ENCODE data around the gene RNF115.
"Not testable (repeated sequence)": the region's sequence is repeated elsewhere in the genome, so short reads cannot be mapped to it uniquely, and the experiment has no call there.

The RNF115 gene

DNA sequence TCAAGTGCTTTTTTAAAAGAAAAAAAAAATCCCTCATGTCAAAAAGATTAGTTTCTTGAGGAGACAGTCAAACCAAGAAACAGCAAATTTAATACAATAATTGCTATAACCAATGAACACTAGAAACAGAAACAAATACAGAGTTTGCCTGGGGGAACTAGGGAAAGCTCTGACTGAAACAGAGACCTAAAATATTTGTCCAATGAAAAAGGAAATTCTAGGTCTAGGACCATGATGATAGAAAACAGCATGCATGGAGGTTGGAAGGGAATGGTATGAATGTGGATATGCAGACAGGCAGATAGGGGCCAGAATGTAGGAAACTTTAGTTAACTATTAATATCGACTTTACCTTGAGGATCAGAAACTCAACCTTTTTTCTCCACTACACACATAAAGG, 31.4 kb downstream of the RNF115 start:
- Histone ChIP-seq H3K27me3 (replicated peaks; ENCODE audit: control insufficient read depth, insufficient read depth, low read length) (no peaks in the 10 kb centered on the region), H3K4me3 (ENCODE audit: low read length) (no peak overlapping the region), H3K9ac (ENCODE audit: low read length) (no peak overlapping the region), H3K9me3 (ENCODE audit: control insufficient read depth, low read length) (no peaks in the 10 kb centered on the region), H3K36me3 (ENCODE audit: control insufficient read depth, insufficient read depth, low read length, severe bottlenecking) (peaks cover 23% of the 10 kb centered on the region), H3K4me1 (ENCODE audit: control insufficient read depth, insufficient read depth, low read length) (no peaks in the 10 kb centered on the region)
- DNase-seq (ENCODE audit: low read depth) = no peak

DNA sequence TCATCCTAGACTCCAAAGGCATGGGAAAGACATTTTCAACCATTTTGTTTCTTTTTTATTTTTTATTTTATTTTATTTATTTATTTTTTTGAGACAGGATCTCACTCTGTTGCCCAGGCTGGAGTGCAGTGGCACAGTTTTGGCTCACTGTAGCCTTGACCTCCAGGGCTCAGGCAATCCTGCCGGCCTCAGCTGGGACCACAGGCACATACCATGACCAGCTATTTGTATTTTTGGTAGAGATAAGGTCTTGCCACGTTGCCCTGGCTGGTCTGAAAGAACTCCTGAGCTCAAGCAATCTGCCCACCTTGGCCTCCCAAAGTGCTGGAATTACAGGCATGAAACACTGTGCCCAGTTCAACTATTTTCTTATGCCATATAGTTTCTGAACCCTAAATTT, 32.0 kb downstream of the RNF115 start:
- peaks cover 24% of the 10 kb centered on the region for H3K36me3 ChIP-seq (ENCODE audit: control insufficient read depth, insufficient read depth, low read length, severe bottlenecking)
- not testable (repeated sequence) for H3K9me3 ChIP-seq (ENCODE audit: control insufficient read depth, low read length); H3K9ac ChIP-seq (ENCODE audit: low read length); H3K27me3 ChIP-seq (replicated peaks; ENCODE audit: control insufficient read depth, insufficient read depth, low read length); DNase-seq (ENCODE audit: low read depth); H3K4me1 ChIP-seq (ENCODE audit: control insufficient read depth, insufficient read depth, low read length); H3K4me3 ChIP-seq (ENCODE audit: low read length)

DNA sequence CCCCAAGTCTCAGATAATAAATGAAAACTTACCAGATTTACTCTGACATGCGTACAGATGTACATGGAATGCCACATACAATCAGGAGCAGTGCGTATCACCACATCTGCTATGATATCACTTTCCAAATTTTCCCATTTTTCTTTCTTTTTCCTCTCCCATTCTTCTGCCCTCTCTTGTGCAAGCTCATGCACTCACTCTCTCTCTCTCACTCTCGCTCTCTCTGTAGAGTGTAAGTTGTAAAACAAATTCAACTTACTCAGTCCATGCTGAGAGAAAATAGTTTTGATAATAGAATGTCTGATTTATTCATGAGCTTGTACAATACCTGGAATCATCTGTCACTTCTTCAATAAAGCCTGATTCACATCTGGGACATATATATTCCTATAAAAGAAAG, 35.3 kb downstream of the RNF115 start:
- H3K4me1 ChIP-seq (ENCODE audit: control insufficient read depth, insufficient read depth, low read length) = peaks cover 12% of the 10 kb centered on the region
- DNase-seq (ENCODE audit: low read depth) = no peak
- H3K9me3 ChIP-seq (ENCODE audit: control insufficient read depth, low read length) = no peaks in the 10 kb centered on the region
- no peaks in the 10 kb centered on the region for H3K27me3 ChIP-seq (replicated peaks; ENCODE audit: control insufficient read depth, insufficient read depth, low read length)
- no peak overlapping the region for H3K4me3 ChIP-seq (ENCODE audit: low read length)
- peaks cover 33% of the 10 kb centered on the region for H3K36me3 ChIP-seq (ENCODE audit: control insufficient read depth, insufficient read depth, low read length, severe bottlenecking)
- H3K9ac ChIP-seq (ENCODE audit: low read length) = no peak overlapping the region

DNA sequence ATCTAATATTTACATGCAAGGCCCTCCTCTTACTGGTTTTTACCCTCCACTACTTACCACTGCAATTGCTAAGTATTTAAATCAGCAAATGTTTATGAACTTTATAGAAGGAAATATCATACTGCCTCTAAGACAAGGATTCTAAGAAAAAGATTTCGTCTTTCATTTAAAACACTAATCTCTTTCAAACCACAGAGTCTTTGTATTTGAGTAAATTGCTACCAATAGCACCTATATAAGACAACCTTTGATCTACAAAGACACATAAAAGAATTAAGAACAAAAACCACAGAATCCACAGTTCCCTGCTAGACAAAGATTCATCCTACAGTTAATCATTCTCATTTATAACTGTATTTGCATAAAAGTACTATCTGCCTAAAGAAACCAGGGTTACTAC, 37.6 kb downstream of the RNF115 start:
- peaks cover 25% of the 10 kb centered on the region for H3K36me3 ChIP-seq (ENCODE audit: control insufficient read depth, insufficient read depth, low read length, severe bottlenecking)
- H3K4me3 ChIP-seq (ENCODE audit: low read length) = no peak overlapping the region
- H3K27me3 ChIP-seq (replicated peaks; ENCODE audit: control insufficient read depth, insufficient read depth, low read length) = no peaks in the 10 kb centered on the region
- no peak for DNase-seq (ENCODE audit: low read depth)
- H3K9ac ChIP-seq (ENCODE audit: low read length) = no peak overlapping the region
- H3K4me1 ChIP-seq (ENCODE audit: control insufficient read depth, insufficient read depth, low read length) = peaks cover 33% of the 10 kb centered on the region
- no peaks in the 10 kb centered on the region for H3K9me3 ChIP-seq (ENCODE audit: control insufficient read depth, low read length)

DNA sequence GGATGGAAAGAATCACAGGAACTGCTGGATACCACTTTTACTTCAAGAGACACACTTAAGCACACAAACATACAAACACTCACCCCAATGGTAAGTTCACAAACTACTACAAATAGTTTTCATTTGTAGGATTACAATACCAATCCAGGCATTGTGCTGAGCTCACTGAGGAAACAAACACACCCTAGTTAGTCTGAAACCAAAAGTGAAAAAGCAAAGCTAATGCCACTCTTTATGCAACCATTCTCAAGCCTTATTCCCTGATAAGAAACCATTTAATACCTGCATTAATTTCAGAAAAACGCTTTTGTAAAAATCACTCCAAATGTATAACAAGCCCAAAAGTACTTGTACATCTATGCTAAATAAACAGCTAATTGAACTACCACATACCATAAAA, 38.3 kb downstream of the RNF115 start:
- H3K4me3 ChIP-seq (ENCODE audit: low read length) = no peak overlapping the region

DNA sequence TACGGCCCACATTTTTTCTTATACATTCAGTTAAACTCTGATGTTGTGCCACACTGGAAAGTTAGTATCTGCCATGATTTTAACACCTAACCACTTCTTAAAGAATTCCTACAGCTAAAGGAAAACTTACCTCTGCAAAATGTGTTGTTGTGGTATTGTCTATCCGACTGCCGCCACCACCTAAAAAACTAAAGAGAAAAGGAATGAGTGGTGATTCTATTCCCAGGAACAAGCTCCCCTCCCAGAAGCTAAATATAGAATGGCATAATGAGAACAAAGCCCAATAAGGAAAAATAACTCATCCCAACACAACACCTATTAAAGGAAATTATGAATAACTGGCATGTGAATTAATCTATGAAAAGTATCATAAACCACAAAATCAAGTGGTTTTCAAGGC, 39.5 kb downstream of the RNF115 start:
- H3K4me3 ChIP-seq (ENCODE audit: low read length) = no peak overlapping the region
- H3K27me3 ChIP-seq (replicated peaks; ENCODE audit: control insufficient read depth, insufficient read depth, low read length) = no peaks in the 10 kb centered on the region
- peaks cover 33% of the 10 kb centered on the region for H3K4me1 ChIP-seq (ENCODE audit: control insufficient read depth, insufficient read depth, low read length)
- H3K9me3 ChIP-seq (ENCODE audit: control insufficient read depth, low read length) = no peaks in the 10 kb centered on the region
- H3K9ac ChIP-seq (ENCODE audit: low read length) = no peak overlapping the region
- DNase-seq (ENCODE audit: low read depth) = no peak
- H3K36me3 ChIP-seq (ENCODE audit: control insufficient read depth, insufficient read depth, low read length, severe bottlenecking) = peaks cover 25% of the 10 kb centered on the region

More for the DNA sequence above, 38.3 kb downstream of the RNF115 start:
- DNase-seq (ENCODE audit: low read depth) = peak; percentile 55
- Histone ChIP-seq H3K9me3 (ENCODE audit: control insufficient read depth, low read length) (no peaks in the 10 kb centered on the region), H3K4me1 (ENCODE audit: control insufficient read depth, insufficient read depth, low read length) (peaks cover 33% of the 10 kb centered on the region), H3K36me3 (ENCODE audit: control insufficient read depth, insufficient read depth, low read length, severe bottlenecking) (peaks cover 25% of the 10 kb centered on the region), H3K9ac (ENCODE audit: low read length) (no peak overlapping the region), H3K27me3 (replicated peaks; ENCODE audit: control insufficient read depth, insufficient read depth, low read length) (no peaks in the 10 kb centered on the region)

DNA sequence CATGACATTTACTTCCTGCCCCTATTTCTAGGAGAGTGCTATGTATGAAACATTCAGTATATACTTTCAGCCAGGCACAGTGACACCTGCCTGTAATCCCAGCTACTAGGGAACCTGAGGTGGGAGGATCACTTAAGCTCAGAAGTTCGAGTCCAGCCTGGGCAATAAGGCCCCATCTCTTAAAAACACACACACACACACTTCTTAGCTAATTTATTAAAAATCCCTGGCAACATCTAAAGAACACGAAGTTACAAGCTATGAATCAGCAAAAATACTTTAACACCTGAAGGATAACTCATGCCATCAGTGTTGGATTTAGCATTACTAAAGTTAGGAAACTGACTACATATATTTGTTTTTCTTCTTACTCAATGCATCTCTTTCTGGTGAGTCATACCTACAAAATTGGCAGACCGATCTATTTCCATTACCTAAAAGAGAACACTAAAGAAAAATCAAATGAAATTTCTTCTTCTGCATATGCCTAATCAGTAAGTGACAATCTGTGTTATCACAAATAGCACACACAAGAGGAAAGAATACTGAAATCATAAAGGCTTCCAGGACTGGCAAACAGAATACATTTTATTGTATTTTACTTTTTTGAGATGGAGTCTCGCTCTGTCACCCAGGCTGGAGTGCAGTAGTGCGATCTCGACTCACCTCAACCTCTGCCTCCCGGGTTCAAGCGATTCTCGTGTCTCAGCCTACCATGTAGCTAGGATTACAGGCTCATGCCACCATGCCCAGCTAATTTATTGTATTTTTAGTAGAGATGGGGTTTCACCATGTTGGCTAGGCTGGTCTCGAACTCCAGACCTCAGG, 41.4 kb downstream of the RNF115 start:
- H3K4me3 ChIP-seq (ENCODE audit: low read length) = no peak overlapping the region
- H3K36me3 ChIP-seq (ENCODE audit: control insufficient read depth, insufficient read depth, low read length, severe bottlenecking) = peaks cover 20% of the 10 kb centered on the region
- no peaks in the 10 kb centered on the region for H3K9me3 ChIP-seq (ENCODE audit: control insufficient read depth, low read length)

DNA sequence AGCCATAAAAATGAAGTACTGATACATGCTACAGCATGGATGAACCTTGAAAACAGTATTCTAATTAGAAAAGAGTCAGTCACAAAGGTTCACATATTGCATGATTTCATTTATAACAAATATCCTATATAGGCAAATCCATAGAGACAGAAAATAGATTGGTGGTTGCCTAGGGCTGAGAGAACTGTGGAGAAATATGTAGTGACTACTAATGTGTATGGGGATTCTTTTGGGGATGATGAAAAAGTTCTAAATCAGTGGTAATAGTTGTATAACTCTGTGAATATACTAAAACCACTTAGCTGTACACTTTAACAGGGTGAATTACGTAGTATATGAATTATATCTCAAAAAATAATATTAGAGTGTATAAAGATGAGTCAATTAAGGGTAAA, 45.8 kb downstream of the RNF115 start:
- no peak overlapping the region for H3K4me3 ChIP-seq (ENCODE audit: low read length)
- DNase-seq (ENCODE audit: low read depth) = peak; percentile 22
- H3K9ac ChIP-seq (ENCODE audit: low read length) = peak overlapping the region; percentile 17
- no peaks in the 10 kb centered on the region for H3K27me3 ChIP-seq (replicated peaks; ENCODE audit: control insufficient read depth, insufficient read depth, low read length)
- H3K4me1 ChIP-seq (ENCODE audit: control insufficient read depth, insufficient read depth, low read length) = peaks cover 30% of the 10 kb centered on the region
- peaks cover 11% of the 10 kb centered on the region for H3K36me3 ChIP-seq (ENCODE audit: control insufficient read depth, insufficient read depth, low read length, severe bottlenecking)
- no peaks in the 10 kb centered on the region for H3K9me3 ChIP-seq (ENCODE audit: control insufficient read depth, low read length)

More for the DNA sequence above, 41.4 kb downstream of the RNF115 start:
- Histone ChIP-seq H3K9ac (ENCODE audit: low read length) (no peak overlapping the region), H3K4me1 (ENCODE audit: control insufficient read depth, insufficient read depth, low read length) (peaks cover 44% of the 10 kb centered on the region), H3K27me3 (replicated peaks; ENCODE audit: control insufficient read depth, insufficient read depth, low read length) (no peaks in the 10 kb centered on the region)
- DNase-seq (ENCODE audit: low read depth) = peak; percentile 89

DNA sequence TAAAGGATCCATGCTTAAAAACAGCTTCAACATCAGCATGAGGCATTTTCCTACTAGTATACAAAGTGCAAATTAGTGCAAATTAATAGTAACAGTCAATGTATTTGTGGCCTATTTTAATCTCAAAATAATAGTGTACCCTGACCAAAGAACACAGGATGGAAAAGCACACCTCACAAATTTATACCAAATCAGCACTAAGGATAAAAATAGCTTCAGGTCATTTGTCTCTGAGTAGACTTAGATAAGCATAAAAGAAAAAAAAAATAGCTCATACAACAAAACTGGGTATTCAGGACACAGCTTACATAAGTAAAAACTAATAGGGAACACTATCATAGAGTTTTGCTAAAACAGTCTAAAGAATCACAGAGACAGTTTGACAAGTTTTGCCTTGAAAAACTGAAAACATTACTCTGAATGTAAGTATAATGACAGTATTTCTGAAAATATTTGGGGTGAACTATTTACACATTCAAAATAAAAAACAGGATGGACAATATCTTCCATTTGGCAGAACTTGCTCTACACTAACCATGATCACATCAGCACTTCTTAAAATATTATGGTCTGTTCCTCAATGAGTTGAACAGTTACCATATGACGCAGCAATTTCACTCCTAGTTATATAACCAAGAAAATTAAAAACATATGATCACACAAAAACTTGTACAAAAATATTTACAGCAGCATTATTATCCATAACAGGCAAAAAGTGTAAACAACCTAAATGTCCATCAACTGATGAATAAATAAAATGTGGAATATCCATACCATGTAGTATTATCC, 46.3 kb downstream of the RNF115 start:
- no peak overlapping the region for H3K4me3 ChIP-seq (ENCODE audit: low read length)
- no peaks in the 10 kb centered on the region for H3K9me3 ChIP-seq (ENCODE audit: control insufficient read depth, low read length)
- no peaks in the 10 kb centered on the region for H3K27me3 ChIP-seq (replicated peaks; ENCODE audit: control insufficient read depth, insufficient read depth, low read length)
- H3K4me1 ChIP-seq (ENCODE audit: control insufficient read depth, insufficient read depth, low read length) = peaks cover 24% of the 10 kb centered on the region
- no peak for DNase-seq (ENCODE audit: low read depth)
- H3K36me3 ChIP-seq (ENCODE audit: control insufficient read depth, insufficient read depth, low read length, severe bottlenecking) = peaks cover 17% of the 10 kb centered on the region
- peak overlapping the region; percentile 17 for H3K9ac ChIP-seq (ENCODE audit: low read length)

DNA sequence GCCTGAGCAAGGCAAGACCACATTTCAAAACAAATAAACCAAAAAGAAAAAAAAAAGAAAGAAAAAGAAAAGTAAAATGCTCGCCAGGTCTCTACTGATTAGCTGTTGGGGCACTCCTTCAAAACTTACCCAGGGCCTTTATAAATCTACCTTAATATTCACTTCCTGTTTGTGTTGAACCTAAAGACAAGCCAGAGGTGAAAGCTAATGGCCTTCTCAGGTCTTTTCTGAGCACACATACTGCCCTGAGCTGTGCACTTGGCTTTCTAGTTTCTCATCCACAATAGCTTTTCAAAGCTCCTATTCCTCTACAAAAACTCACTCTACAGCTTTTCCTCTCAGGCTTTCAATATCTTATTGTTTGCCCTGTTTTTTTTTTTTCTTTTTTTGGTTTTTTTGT, 50.5 kb downstream of the RNF115 start:
- DNase-seq (ENCODE audit: low read depth) = no peak
- Histone ChIP-seq H3K9ac (ENCODE audit: low read length) (no peak overlapping the region), H3K9me3 (ENCODE audit: control insufficient read depth, low read length) (no peaks in the 10 kb centered on the region)

DNA sequence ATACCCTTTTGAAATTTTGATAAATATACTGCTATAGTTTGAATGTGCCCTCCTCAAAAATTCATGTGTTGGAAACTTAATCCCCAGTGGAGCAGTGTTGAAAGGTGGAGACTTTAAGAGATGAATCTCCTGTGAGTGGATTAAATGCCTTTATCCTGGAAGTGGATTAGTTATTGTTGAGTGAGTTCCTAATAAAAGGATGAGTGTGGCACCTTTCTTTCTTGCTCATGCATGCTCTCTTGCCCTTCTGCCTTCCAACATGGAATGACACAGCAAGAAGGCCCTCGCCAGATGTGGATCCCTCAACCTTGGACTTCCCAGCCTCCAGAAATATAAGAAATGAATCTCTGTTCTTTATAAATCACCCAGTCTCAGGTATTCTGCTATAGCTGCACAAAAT, 52.8 kb downstream of the RNF115 start:
- H3K9me3 ChIP-seq (ENCODE audit: control insufficient read depth, low read length) = no peaks in the 10 kb centered on the region
- no peaks in the 10 kb centered on the region for H3K27me3 ChIP-seq (replicated peaks; ENCODE audit: control insufficient read depth, insufficient read depth, low read length)

More for the DNA sequence above, 50.5 kb downstream of the RNF115 start:
- Histone ChIP-seq H3K4me3 (ENCODE audit: low read length) (no peak overlapping the region), H3K4me1 (ENCODE audit: control insufficient read depth, insufficient read depth, low read length) (peaks cover 11% of the 10 kb centered on the region), H3K36me3 (ENCODE audit: control insufficient read depth, insufficient read depth, low read length, severe bottlenecking) (peaks cover 46% of the 10 kb centered on the region), H3K27me3 (replicated peaks; ENCODE audit: control insufficient read depth, insufficient read depth, low read length) (no peaks in the 10 kb centered on the region)

More for the DNA sequence above, 52.8 kb downstream of the RNF115 start:
- Histone ChIP-seq H3K4me3 (ENCODE audit: low read length) (no peak overlapping the region), H3K9ac (ENCODE audit: low read length) (no peak overlapping the region), H3K4me1 (ENCODE audit: control insufficient read depth, insufficient read depth, low read length) (no peaks in the 10 kb centered on the region), H3K36me3 (ENCODE audit: control insufficient read depth, insufficient read depth, low read length, severe bottlenecking) (peaks cover 46% of the 10 kb centered on the region)
- DNase-seq (ENCODE audit: low read depth) = no peak

All from adipocyte (in vitro differentiated cells).